BJ (cell line): ENCODE measurements around the gene ATP5PD. TPM values are rescaled to one million over a fixed set of nuclear protein-coding genes. Genes with fewer than 3 reads are reported as not detected.

ENCODE experiments used
- CTCF ChIA-PET: fragments of 350-600 bp; formaldehyde crosslinking; extraction: SDS; loops from one replicate; lab custom pipeline; 2021; ENCODE audit warnings: antibody characterized with exemption, inconsistent platforms; lab: Yijun Ruan, JAX
- POLR2A ChIA-PET: fragments of 300-600 bp; sonication (Branson Sonifier 250); formaldehyde crosslinking; extraction: SDS; loops from one replicate; lab custom pipeline; 2021; ENCODE audit warnings: antibody characterized with exemption; lab: Charles Lee
- DNase-seq: peaks from one replicate; pipeline ENCODE4 v3.0.0-alpha.2; 2011; ENCODE audit warnings: low read depth
- H3K27me3 ChIP-seq: 2 replicates; pipeline ENCODE4 v1.6.0; 2011; ENCODE audit warnings: low read length; ENCODE audit not compliant: control insufficient read depth, insufficient read depth
- H3K36me3 ChIP-seq: 2 replicates; pipeline ENCODE4 v1.5.1; 2011; ENCODE audit warnings: low read length; ENCODE audit not compliant: control insufficient read depth, insufficient read depth
- H3K4me3 ChIP-seq: 2 replicates; pipeline ENCODE4 v1.5.1; 2011; ENCODE audit warnings: low read depth, mild to moderate bottlenecking, control low read depth, low read length
- CTCF ChIP-seq: IDR thresholded peaks from 2 replicates; pipeline ENCODE4 v1.5.1; 2011; ENCODE audit warnings: low read depth, mild to moderate bottlenecking, control low read depth, inconsistent platforms, low read length, moderate library complexity; ENCODE audit not compliant: insufficient read depth
- polyA minus RNA-seq: library from RNA; depleted of rRNA, polyadenylated mRNA; stranded (reverse); fragments of >200 nt; gene quantifications from 2 replicates; pipeline ENCODE4 v1.2.3, GENCODE V29; 2011; rRNA and poly(A)+ RNA removed
- polyA plus RNA-seq: library from polyadenylated mRNA; depleted of rRNA; stranded (reverse); fragments of >200 nt; gene quantifications from 2 replicates; pipeline ENCODE4 v1.2.3, GENCODE V29; 2011; rRNA removed

Gene ATP5PD
- 160 and 304 TPM in 2 replicates for polyA plus RNA-seq
- polyA minus RNA-seq: 71.0 and 110 TPM in 2 replicates

- POLR2A ChIA-PET: no interaction called here
- Histone ChIP-seq H3K4me3 (peak within 1 kb of the TSS; percentile 100), H3K27me3 (no peaks in the 10 kb centered on the region), H3K36me3 (peaks cover 5% of the 10 kb centered on the region)
- peak; percentile 85 for DNase-seq
- CTCF ChIA-PET: interaction anchor here (0.6 to 3.6 kb wide), 8 partner anchors 10 to 88 kb away, joined by 3 to 17 read pairs (median 6); no protein-coding TSS in a partner anchor
- no peak for TF ChIP-seq CTCF
These were observed at the start of gene ATP5PD, which contains the start of gene KCTD2 for GRCh38 chr17:75046407-75047289. ATP5PD (minus strand) TSS chr17:75046969; CDS start chr17:75042650, 4,319 bp downstream. KCTD2 (plus strand) TSS chr17:75047225; CDS start chr17:75047251, 26 bp downstream.

DNA sequence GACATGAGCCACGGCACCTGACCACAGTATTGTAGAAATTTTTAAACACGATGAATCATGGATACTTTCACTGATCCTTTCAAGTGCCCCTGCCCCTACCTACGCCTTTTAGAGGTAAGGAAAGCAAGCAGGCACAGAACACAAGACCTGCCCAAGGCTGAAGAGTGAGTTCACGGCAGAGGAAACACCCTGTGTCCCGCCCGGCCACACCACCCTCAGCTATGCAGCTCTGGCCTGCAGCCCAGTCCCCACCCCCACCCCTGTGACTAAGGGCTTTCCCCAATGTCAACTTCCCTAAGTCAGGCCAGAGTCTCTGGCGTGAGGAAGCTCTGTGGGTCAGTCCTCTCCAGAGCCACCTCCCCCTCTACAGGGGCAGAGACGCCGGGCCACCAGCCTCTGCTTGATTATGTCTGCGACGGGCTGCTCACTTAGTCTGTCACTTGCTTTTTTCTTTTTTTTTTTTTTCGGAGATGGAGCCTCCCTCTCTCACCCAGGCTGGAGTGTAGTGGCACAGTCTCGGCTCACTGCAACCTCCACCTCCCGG, 49.4 kb upstream of the ATP5PD start:
- ChIA-PET CTCF (interaction anchor here (1.2 to 4.5 kb wide), 4 partner anchors 10 to 36 kb away, joined by 3 to 24 read pairs (median 8); partner anchors contain the start of gene NT5C), POLR2A (interaction anchor here (0.6 kb wide), 1 partner anchor 8 kb away, joined by 5 read pairs; the partner anchor contains the start of gene SLC16A5)
- Histone ChIP-seq H3K4me3 (no peak overlapping the region), H3K27me3 (no peaks in the 10 kb centered on the region), H3K36me3 (peaks cover 16% of the 10 kb centered on the region)
- TF ChIP-seq CTCF: no peak
- DNase-seq: no peak

DNA sequence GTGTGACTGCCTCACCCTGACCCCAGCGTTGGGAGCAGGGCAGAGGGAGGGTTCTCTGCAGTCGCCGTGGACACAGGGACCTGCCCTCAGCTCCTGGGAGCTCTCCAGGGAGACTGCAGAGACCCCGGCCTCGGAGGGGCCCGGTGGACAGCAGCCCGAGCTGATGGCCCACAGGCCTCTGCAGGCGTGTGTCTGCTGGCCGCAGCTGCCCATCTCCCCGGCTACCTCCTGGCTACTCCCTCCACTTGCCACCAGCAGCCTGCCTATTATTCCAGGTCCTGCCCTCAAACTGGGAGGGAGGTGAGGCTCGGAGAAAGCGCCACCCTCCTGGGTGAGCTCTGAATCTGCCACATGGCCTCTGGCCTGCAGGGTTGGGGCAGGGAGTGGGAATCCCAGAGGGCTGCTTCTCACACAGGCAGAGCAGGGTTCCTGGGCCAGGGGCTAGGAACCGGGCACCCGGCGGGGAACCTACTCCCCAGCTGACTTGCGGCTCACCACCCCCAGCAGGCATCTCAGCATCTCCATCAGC, 48.2 kb upstream of the ATP5PD start:
- ChIA-PET CTCF (interaction anchor here (0.9 to 4.5 kb wide), 5 partner anchors 11 to 134 kb away, joined by 4 to 24 read pairs (median 5); partner anchors contain the start of gene NT5C), POLR2A (no interaction called here)
- DNase-seq: no peak
- H3K27me3 ChIP-seq: no peaks in the 10 kb centered on the region
- no peak for TF ChIP-seq CTCF
- H3K4me3 ChIP-seq: no peak overlapping the region
- H3K36me3 ChIP-seq: peaks cover 10% of the 10 kb centered on the region

DNA sequence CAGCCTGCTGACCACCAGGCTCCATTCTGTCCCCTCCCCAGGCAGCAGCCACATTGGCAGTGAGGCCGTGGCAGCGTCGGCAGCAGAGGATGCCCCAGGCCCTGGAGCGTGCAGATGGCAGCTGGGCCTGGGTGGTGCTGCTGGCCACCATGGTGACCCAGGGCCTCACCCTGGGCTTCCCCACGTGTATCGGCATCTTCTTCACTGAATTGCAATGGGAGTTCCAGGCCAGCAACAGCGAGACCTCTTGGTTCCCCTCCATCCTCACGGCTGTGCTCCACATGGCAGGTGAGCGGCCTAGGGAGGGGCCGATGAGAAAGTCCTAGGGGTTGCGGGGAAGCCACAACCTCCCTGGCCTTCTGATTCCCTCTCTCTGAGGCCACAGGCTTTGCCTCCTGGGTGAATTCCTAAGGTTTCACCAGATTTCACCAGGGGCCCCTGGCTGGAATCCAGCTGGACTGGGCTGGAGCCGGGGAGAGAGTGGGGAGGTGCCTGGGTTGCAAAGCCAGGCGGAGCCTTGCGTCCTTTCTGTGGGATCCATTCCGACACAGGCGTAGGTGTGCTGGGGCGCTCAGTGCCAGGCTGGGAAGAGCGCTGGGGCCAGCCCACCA, 46.9 kb upstream of the ATP5PD start:
- DNase-seq: no peak
- Histone ChIP-seq H3K27me3 (no peaks in the 10 kb centered on the region), H3K36me3 (peaks cover 3% of the 10 kb centered on the region), H3K4me3 (no peak overlapping the region)
- ChIA-PET CTCF (interaction anchor here (1.0 to 4.5 kb wide), 4 partner anchors 12 to 25 kb away, joined by 3 to 24 read pairs (median 8); no protein-coding TSS in a partner anchor), POLR2A (no interaction called here)
- TF ChIP-seq CTCF: no peak
